Prostate gland (tissue), 2 donors: ENCODE measurements around the gene ZAP70. TPM values are rescaled to one million over a fixed set of nuclear protein-coding genes. Genes with fewer than 3 reads are reported as not detected.

ENCODE experiments used
- DNase-seq: peaks from one replicate; pipeline ENCODE4 v3.0.0-alpha.2; 2019; ENCODE audit warnings: low spot score
- H3K27ac ChIP-seq, 2 donors: fragments of 200-600 bp; sonication (generic); 2 replicates each; pipeline ENCODE4 v1.5.1; 2017 to 2019
- H3K27me3 ChIP-seq: fragments of 200-600 bp; sonication (generic); replicated peaks from 2 replicates; pipeline ENCODE4 v1.5.1; 2019; ENCODE audit not compliant: insufficient read depth
- H3K36me3 ChIP-seq, 2 donors: fragments of 200-600 bp; sonication (generic); 1 replicate in 1 of 2; 2 replicates in 1 of 2; pipeline versions ENCODE4 v1.5.1 to v1.8.1; 2017 to 2019
- H3K4me1 ChIP-seq: fragments of 200-600 bp; sonication (generic); replicated peaks from 2 replicates; pipeline ENCODE4 v1.5.1; 2019
- H3K4me3 ChIP-seq, 2 donors: fragments of 200-600 bp; sonication (generic); 2 replicates each; pipeline ENCODE4 v1.5.1; 2017 to 2019
- H3K9me3 ChIP-seq: fragments of 200-600 bp; sonication (generic); 2 replicates; pipeline ENCODE4 v1.5.1; 2017
- CTCF ChIP-seq, 4 experiments: fragments of 200-600 bp in 2 of 4; fragments of 450-650 bp in 2 of 4; sonication (generic) in 2 of 4; IDR thresholded peaks; 1 replicate in 3 of 4; 2 replicates in 1 of 4; pipeline ENCODE4 v1.5.1; 2016 to 2019; ENCODE audit warnings: antibody characterized with exemption in 4 of 4, mild to moderate bottlenecking in 2 of 4, moderate library complexity in 2 of 4
- POLR2A ChIP-seq: fragments of 450-650 bp; IDR thresholded peaks from one replicate; pipeline ENCODE4 v1.6.1; 2016; ENCODE audit warnings: antibody characterized with exemption, mild to moderate bottlenecking
- POLR2AphosphoS5 ChIP-seq: sonication (generic); formaldehyde crosslinking; IDR thresholded peaks from one replicate; pipeline ENCODE4 v1.6.1; 2017; ENCODE audit warnings: antibody characterized with exemption
- WGBS: methylation state at CpG from one replicate; pipeline ENCODE4 v1.1.5; 2018; 5-methylcytosine and 5-hydroxymethylcytosine counted together
- intact Hi-C: fragments of 100-400 bp; cut with DNase I; formaldehyde crosslinking; loops from one replicate; pipeline ENCODE4 v1.14.2; 2022
- total RNA-seq, 2 donors: library from RNA; depleted of rRNA; stranded (reverse); fragments of >200 nt; gene quantifications; one replicate each; pipeline ENCODE4 v1.1.0, GENCODE V29; 2016

The ZAP70 gene
- total RNA-seq, 2 donors from 2014 or later, result 1.8 to 3.9 TPM

- intact Hi-C loops, result no loop called here
- no peaks in the 10 kb centered on the region for H3K27me3 ChIP-seq
- no peaks in the 10 kb centered on the region for H3K9me3 ChIP-seq
- no peak for DNase-seq
- 52% methylated on average over 3 of the region's 3 CpGs for WGBS
- H3K4me1 ChIP-seq, result no peaks in the 10 kb centered on the region
- TF ChIP-seq CTCF (IDR thresholded peaks at IDR 0.05) (no peak), POLR2AphosphoS5 (no peak), POLR2A (no peak)
- no peak overlapping the region for H3K4me3 ChIP-seq
- no peaks in the 10 kb centered on the region for H3K36me3 ChIP-seq
- H3K27ac ChIP-seq, result no peak overlapping the region
These were observed 4.2 kb downstream of the ZAP70 start for GRCh38 chr2:97717613-97717995.

- intact Hi-C loops, result no loop called here
- H3K4me3 ChIP-seq, result no peak overlapping the region
- H3K27me3 ChIP-seq, result no peaks in the 10 kb centered on the region
- WGBS, result 81% methylated on average over 20 of the region's 21 CpGs
- H3K36me3 ChIP-seq, result no peaks in the 10 kb centered on the region
- TF ChIP-seq POLR2AphosphoS5 (no peak), CTCF (IDR thresholded peaks at IDR 0.05) (no peak), POLR2A (no peak)
- no peaks in the 10 kb centered on the region for H3K4me1 ChIP-seq
- H3K9me3 ChIP-seq, result no peaks in the 10 kb centered on the region
- H3K27ac ChIP-seq, result no peak overlapping the region
- DNase-seq, result no peak
These were observed 4.9 kb downstream of the ZAP70 start for GRCh38 chr2:97718051-97718882.

- no peaks in the 10 kb centered on the region for H3K4me1 ChIP-seq
- no peak for DNase-seq
- no peaks in the 10 kb centered on the region for H3K9me3 ChIP-seq
- 60% methylated on average over 3 of the region's 3 CpGs for whole genome bisulfite sequencing
- H3K27ac ChIP-seq, result no peak overlapping the region
- no peaks in the 10 kb centered on the region for H3K27me3 ChIP-seq
- intact Hi-C loops, result no loop called here
- no peak overlapping the region for H3K4me3 ChIP-seq
- H3K36me3 ChIP-seq, result no peaks in the 10 kb centered on the region
- no peak for TF ChIP-seq CTCF (IDR thresholded peaks at IDR 0.05)
- no peak for TF ChIP-seq POLR2AphosphoS5
- TF ChIP-seq POLR2A, result no peak
These were observed 5.6 kb downstream of the ZAP70 start for GRCh38 chr2:97718942-97719341.

- Histone ChIP-seq H3K36me3 (no peaks in the 10 kb centered on the region), H3K27me3 (no peaks in the 10 kb centered on the region), H3K27ac (no peak overlapping the region), H3K4me1 (no peaks in the 10 kb centered on the region), H3K4me3 (no peak overlapping the region), H3K9me3 (no peaks in the 10 kb centered on the region)
- no peak for TF ChIP-seq POLR2AphosphoS5
- TF ChIP-seq CTCF (IDR thresholded peaks at IDR 0.05), result no peak
- TF ChIP-seq POLR2A, result no peak
- intact Hi-C loops, result no loop called here
- DNase-seq, result no peak
- WGBS, result 94% methylated on average over 16 of the region's 16 CpGs
These were observed 6.2 kb downstream of the ZAP70 start for GRCh38 chr2:97719362-97720155.
